ENCODE results near the gene ADAMTSL1. TPM values are rescaled to one million over a fixed set of nuclear protein-coding genes. Genes with fewer than 3 reads are reported as not detected.

ADAMTSL1 gene
- total RNA-seq, 4 donors from 2014 or later, result 2.0 to 7.3 (median 3.7) TPM

DNA sequence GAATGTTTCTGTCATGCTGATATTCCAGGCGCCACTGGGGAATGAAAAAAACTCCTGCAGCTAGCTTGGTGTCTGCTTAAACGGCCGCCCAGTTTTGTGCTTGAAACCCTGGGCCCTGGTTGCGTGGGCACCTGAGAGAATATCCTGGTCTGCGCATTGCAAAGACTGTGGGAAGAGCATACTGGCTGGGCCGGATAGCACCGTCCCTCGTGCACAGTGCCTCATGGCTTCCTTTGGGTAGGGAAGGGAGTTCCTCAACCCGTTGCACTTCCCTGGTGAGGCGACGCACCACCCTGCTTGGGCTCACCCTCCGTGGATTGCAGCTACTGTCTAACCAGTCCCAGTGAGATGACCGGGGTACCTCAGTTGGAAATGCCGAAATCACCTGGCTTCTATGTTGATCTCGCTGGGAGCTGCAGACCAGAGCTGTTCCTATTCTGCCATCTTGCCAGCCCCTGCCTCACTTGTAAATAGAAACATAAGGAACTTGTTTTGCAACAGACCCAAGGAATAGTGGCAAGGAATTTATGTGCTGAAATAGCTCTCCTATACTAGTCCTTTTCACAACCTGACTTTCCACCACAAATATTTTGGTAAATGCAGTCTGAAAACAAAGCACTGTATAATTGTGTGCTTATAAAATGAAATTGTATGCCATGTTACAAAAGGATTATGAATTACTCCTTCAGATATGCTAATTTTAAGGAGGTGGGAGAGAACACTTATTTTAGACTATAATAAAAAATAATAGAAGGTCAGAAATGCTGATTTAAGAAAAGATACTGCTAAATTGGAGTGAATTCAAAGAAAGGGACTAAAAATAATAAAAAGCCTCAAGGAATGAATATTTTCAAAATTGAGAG is 90.3 kb downstream of the ADAMTSL1 start:
- no peak for DNase-seq (ENCODE audit: low spot score)
- no peak for ATAC-seq (ENCODE audit: low FRiP score)
- TF ChIP-seq, protein P1, sequence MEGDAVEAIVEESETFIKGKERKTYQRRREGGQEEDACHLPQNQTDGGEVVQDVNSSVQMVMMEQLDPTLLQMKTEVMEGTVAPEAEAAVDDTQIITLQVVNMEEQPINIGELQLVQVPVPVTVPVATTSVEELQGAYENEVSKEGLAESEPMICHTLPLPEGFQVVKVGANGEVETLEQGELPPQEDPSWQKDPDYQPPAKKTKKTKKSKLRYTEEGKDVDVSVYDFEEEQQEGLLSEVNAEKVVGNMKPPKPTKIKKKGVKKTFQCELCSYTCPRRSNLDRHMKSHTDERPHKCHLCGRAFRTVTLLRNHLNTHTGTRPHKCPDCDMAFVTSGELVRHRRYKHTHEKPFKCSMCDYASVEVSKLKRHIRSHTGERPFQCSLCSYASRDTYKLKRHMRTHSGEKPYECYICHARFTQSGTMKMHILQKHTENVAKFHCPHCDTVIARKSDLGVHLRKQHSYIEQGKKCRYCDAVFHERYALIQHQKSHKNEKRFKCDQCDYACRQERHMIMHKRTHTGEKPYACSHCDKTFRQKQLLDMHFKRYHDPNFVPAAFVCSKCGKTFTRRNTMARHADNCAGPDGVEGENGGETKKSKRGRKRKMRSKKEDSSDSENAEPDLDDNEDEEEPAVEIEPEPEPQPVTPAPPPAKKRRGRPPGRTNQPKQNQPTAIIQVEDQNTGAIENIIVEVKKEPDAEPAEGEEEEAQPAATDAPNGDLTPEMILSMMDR (IDR thresholded peaks at IDR 0.05), result no peak

DNA sequence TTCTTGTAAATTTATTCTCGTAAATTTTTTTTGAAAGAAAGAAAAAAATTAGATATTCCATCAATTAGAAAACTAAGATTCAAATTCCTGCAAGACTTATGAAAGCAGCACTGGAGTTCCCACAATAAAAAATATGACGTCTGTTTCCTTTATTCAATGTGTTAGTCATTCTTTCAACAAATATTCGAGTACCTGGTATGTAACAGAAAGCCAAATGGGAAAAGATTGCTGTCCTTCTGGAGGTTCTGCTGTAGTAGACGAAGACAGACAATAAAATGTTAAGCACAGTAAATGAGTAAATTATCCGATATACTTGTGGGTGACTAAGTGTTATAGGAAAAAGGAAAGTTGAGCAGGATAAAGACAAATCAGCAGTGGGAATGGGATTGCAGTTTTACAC is 92.2 kb downstream of the ADAMTSL1 start:
- no peak for DNase-seq (ENCODE audit: low spot score)
- no peak for ATAC-seq (ENCODE audit: low FRiP score)
- TF ChIP-seq, protein P1 (IDR thresholded peaks at IDR 0.05), result no peak

DNA sequence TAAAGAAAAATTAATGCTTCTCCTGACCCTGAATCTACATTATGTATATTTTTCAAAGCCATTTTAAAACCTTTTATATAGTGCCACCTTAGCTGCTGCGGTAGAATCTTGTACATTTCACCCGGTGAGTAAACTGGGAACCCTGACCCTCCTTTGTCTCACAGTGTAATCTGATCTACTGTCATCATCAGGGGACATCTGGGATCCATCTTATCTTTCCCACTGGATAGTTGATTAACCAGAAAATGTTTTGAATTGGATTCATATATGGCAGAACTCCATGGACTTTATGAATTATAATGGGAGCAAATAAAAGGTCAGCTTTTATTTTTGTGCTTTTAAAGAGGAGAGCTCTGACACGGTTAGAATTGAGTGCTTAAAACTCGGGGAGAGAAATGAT is 95.0 kb downstream of the ADAMTSL1 start:
- DNase-seq (ENCODE audit: low spot score), result no peak
- ATAC-seq (ENCODE audit: low FRiP score), result no peak
- TF ChIP-seq, protein P1 (IDR thresholded peaks at IDR 0.05), result no peak

DNA sequence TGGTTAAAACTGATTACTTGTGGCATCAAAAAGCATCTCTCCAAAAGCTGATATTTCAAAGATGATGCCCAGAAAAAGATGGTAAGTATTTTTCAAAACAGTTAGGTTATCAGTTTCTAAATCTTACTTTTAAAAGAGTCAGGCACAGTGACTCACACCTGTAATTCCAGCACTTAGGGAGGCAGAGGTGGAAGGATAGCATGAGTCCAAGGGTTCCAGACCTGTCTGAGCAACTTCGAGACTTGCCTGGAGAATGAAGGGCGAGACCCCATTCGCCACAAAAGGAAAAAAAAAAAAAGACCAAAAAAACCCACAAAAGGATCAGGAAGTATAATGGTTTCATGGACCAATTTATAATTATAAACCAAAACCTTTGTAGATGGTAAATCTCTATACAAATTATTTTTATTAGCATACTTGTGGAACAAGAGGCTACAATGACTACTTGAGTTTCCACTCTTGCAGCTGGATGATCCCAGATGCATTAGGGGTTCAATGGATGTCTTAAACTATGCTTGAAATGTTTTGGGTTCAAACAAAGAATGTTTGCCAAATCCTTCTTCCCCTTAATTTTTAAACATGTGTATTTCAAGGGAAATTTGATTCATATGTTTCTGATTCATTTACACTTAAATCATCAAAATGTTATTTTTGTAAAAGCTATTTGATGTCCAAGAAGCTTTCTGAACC is 96.1 kb downstream of the ADAMTSL1 start:
- TF ChIP-seq, protein P1 (IDR thresholded peaks at IDR 0.05), result no peak
- DNase-seq (ENCODE audit: low spot score) (no peak), ATAC-seq (ENCODE audit: low FRiP score) (no peak)

DNA sequence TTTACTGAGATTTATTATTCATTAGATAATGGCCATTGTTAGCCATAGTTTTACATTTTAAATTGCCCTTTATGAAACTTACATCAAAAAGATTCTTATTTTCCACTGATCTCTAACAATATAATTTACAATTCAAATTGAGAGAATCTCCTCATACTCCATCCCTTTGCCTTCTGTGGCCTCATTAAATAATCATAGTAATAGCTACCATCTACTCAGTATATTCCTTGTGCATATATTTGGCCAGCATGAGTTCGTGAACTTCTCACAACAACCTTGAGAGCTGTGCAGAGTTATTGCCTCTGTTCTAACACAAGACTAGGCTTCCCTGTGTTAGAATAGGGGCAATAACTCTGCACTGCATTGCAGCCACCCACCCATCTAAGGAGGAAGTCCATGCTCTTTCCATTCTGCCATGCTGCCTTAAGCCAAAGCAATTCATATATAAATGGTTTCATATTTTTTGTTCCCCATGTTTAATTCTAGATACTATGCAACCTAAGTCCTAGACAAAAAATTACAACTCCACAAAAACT is 99.1 kb downstream of the ADAMTSL1 start:
- TF ChIP-seq, protein P1 (IDR thresholded peaks at IDR 0.05), result no peak
- no peak for ATAC-seq (ENCODE audit: low FRiP score)
- no peak for DNase-seq (ENCODE audit: low spot score)

DNA sequence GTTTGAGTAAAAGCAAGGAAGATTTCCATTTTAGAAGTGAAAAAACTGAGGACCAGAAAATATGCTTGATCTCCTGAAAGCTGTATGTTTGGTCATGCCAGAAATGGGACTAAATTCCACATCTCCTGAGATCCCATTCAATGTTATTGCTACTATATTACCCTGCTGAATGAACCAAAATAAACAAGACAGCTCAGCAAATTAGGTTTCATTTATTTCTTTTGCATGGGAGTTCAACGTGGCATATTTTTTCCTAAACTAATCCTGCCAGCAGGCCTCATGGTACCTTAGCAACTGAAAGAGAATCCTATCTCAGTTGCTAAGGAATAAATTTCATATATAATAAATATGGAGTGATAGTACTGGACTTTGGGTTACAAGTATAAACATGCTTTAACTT is 101.7 kb downstream of the ADAMTSL1 start:
- DNase-seq (ENCODE audit: low spot score), result no peak
- no peak for ATAC-seq (ENCODE audit: low FRiP score)
- TF ChIP-seq, protein P1 (IDR thresholded peaks at IDR 0.05), result no peak

All from omental fat pad (tissue), 4 donors.